Activated CD4-positive, alpha-beta T cell treated with anti-CD3 and anti-CD28 coated beads, Interleukin-2, amount 10 ng/mL, durations not matched to agents 7 days and 5 days (primary cell): ENCODE results near the gene TRIM45. TPM values are rescaled to one million over a fixed set of nuclear protein-coding genes. Genes with fewer than 3 reads are reported as not detected.

ENCODE experiments used
- CTCF ChIA-PET: fragments of 350-600 bp; sonication (Branson Sonifier 250); formaldehyde crosslinking; loops from one replicate; lab custom pipeline; 2021; ENCODE audit warnings: antibody characterized with exemption; lab: Charles Lee
- POLR2A ChIA-PET: fragments of 350-600 bp; sonication (Branson Sonifier 250); formaldehyde crosslinking; loops from one replicate; lab custom pipeline; 2021; ENCODE audit warnings: antibody characterized with exemption; lab: Charles Lee
- DNase-seq: peaks from one replicate; pipeline ENCODE4 v3.0.0-alpha.2; 2020
- H3K27ac Mint-ChIP-seq: one replicate; pipeline ENCODE4 v1.8.0; 2021; ENCODE audit warnings: mild to moderate bottlenecking, moderate library complexity, mixed read lengths
- H3K27me3 Mint-ChIP-seq: one replicate; pipeline ENCODE4 v1.8.0; 2021; ENCODE audit warnings: mixed read lengths
- H3K36me3 Mint-ChIP-seq: one replicate; pipeline ENCODE4 v1.8.0; 2021; ENCODE audit warnings: low read depth, mixed read lengths
- H3K4me1 Mint-ChIP-seq: one replicate; pipeline ENCODE4 v1.8.0; 2021; ENCODE audit warnings: mixed read lengths
- H3K4me3 Mint-ChIP-seq: one replicate; pipeline ENCODE4 v1.8.0; 2021; ENCODE audit warnings: mild to moderate bottlenecking, moderate library complexity, mixed read lengths
- H3K9me3 Mint-ChIP-seq: one replicate; pipeline ENCODE4 v1.8.0; 2021; ENCODE audit warnings: mixed read lengths
- total RNA-seq, 2 experiments: library from RNA; stranded (reverse); gene quantifications; one replicate each; pipeline ENCODE4 v1.2.3, GENCODE V29; 2021

The TRIM45 gene
- total RNA-seq, 2 experiments from 2014 or later: 0.33 to 0.47 TPM

DNA sequence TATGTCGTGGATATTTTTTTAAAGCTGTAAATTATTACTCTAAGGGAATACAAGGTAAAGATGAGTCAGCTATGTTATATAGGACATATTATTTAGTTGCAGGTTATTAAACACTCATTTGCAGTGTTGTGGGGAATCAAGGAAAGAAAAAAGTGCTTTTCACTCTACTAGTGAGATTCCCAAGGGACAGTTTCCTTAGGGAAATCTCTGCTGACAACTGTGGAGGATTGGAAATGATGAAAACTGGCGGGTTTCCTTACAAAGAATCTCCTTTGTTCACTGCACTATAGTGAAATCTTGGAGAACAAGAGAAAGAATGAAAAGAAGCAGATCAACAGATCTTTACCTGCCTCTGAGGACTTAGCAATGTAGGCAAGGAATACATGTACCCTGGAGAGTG is 24.5 kb upstream of the TRIM45 start:
- CTCF ChIA-PET: interaction anchor here (0.6 kb wide), 1 partner anchor 329 kb away, joined by 3 read pairs; no protein-coding TSS in a partner anchor
- H3K9me3 Mint-ChIP-seq: no peaks in the 10 kb centered on the region
- no peaks in the 10 kb centered on the region for H3K36me3 Mint-ChIP-seq
- H3K27ac Mint-ChIP-seq: no peak overlapping the region
- peaks cover 8% of the 10 kb centered on the region for H3K27me3 Mint-ChIP-seq
- H3K4me1 Mint-ChIP-seq: no peaks in the 10 kb centered on the region
- POLR2A ChIA-PET: no interaction called here
- no peak overlapping the region for H3K4me3 Mint-ChIP-seq
- no peak for DNase-seq

DNA sequence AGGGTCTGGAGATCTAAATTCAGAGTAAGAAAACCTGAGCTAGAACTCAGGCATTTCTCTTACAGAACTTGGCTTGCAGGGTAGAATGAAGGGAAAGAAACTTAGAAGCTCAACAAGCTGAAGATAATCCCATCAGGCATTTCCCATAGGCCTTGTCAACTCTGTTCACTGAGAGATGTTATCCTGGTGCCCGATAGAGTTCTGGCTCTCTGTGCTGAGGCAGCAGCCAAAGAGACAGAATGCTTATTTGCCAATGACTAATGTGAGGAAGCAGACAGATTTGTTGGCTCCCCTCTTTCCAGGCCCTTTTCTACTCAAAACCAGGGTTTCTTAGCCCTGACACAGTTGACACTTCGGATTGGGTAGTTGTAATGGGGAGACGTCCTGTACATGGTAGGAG is 22.3 kb upstream of the TRIM45 start:
- H3K36me3 Mint-ChIP-seq: no peaks in the 10 kb centered on the region
- H3K27ac Mint-ChIP-seq: no peak overlapping the region
- no peaks in the 10 kb centered on the region for H3K4me1 Mint-ChIP-seq
- no peak for DNase-seq
- POLR2A ChIA-PET: no interaction called here
- H3K9me3 Mint-ChIP-seq: no peaks in the 10 kb centered on the region
- CTCF ChIA-PET: no interaction called here
- no peak overlapping the region for H3K4me3 Mint-ChIP-seq
- peaks cover 6% of the 10 kb centered on the region for H3K27me3 Mint-ChIP-seq

DNA sequence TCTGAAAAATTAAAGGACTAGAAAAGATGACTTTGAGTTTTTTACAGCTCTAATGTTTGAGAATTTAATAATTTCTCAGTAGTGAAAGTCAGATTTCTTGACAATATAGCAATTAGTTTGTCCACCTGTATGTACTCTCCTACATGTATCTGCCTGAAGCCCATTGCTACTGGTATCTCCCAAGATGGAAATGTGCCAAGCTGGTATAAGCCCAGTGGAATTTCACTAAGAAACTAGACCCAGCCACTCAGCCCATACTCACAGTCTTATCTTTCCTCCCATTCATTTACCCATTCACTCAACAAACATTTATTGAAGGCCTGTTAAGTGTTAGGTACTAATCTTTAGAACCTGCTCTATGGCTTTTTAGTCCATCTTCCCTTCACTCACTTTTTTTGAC is 21.6 kb upstream of the TRIM45 start:
- Mint-ChIP-seq H3K27ac (no peak overlapping the region), H3K36me3 (no peaks in the 10 kb centered on the region), H3K4me3 (no peak overlapping the region), H3K27me3 (peaks cover 6% of the 10 kb centered on the region), H3K4me1 (no peaks in the 10 kb centered on the region), H3K9me3 (no peaks in the 10 kb centered on the region)
- DNase-seq: no peak
- POLR2A ChIA-PET: no interaction called here
- CTCF ChIA-PET: no interaction called here

DNA sequence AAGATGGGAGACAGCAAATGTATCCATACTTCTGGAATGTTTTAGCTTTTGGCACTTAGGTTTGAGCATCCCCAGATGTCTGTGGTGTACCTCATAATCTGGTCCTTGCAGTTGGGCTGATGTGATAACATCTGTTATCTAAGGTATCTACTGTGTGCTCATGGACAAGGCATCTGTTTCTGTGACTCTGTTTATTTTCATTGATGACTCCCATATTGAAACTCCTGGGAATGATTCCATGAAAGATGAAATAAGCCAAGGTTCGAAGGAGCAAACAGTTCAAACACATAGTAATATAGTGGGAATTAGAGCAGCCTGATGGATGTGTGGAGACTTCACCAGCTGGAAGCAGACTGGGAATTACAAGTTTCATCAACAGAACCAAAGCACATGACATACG is 20.7 kb upstream of the TRIM45 start:
- H3K4me3 Mint-ChIP-seq: no peak overlapping the region
- H3K36me3 Mint-ChIP-seq: no peaks in the 10 kb centered on the region
- no peak overlapping the region for H3K27ac Mint-ChIP-seq
- H3K27me3 Mint-ChIP-seq: peaks cover 4% of the 10 kb centered on the region
- ChIA-PET CTCF (interaction anchor here (1.3 kb wide), 1 partner anchor 13 kb away, joined by 5 read pairs; no protein-coding TSS in a partner anchor), POLR2A (no interaction called here)
- H3K9me3 Mint-ChIP-seq: no peaks in the 10 kb centered on the region
- H3K4me1 Mint-ChIP-seq: no peaks in the 10 kb centered on the region
- no peak for DNase-seq

DNA sequence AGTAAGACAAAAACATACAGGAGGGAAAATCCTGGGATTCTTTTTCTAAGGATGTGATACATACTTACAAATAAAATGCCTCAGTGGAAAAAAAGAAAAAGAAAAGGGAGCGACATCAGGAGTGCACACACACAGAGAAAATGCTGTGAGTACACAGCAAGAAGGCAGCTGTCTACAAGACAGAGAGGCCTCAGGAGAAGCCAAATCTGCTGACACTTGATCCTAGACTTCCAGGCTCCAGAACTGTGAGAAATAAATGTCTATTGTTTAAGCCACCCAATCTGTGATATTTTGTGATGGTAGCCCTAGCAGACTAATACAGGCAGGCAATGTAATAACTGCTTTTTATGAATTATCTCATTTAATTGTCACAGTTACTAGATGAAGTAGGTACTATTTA is 17.0 kb upstream of the TRIM45 start:
- ChIA-PET CTCF (no interaction called here), POLR2A (no interaction called here)
- H3K27me3 Mint-ChIP-seq: peaks cover 5% of the 10 kb centered on the region
- no peak for DNase-seq
- no peak overlapping the region for H3K27ac Mint-ChIP-seq
- H3K4me3 Mint-ChIP-seq: no peak overlapping the region
- H3K4me1 Mint-ChIP-seq: no peaks in the 10 kb centered on the region
- H3K9me3 Mint-ChIP-seq: no peaks in the 10 kb centered on the region
- H3K36me3 Mint-ChIP-seq: no peaks in the 10 kb centered on the region

DNA sequence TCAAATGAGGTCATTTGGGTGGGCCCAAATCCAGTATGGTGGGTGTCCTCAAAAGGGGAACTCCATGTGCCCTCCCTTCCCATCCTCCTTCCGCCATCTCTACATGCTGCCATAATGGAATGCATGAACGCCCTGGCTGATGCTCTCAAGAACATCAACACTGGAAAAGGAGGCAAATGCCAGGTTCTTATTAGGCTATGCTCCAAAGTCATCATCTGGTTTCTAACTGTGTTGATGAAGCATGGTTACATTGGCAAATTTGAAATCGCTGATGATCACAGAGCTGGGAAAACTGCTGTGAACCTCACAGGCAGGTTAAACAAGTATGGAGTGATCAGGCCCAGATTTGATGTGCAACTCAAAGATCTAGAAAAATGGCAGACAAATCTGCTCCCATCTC is 16.6 kb upstream of the TRIM45 start:
- no peak for DNase-seq
- peaks cover 5% of the 10 kb centered on the region for H3K27me3 Mint-ChIP-seq
- ChIA-PET POLR2A (no interaction called here), CTCF (no interaction called here)
- H3K27ac Mint-ChIP-seq: no peak overlapping the region
- H3K9me3 Mint-ChIP-seq: no peaks in the 10 kb centered on the region
- no peak overlapping the region for H3K4me3 Mint-ChIP-seq
- H3K4me1 Mint-ChIP-seq: no peaks in the 10 kb centered on the region
- no peaks in the 10 kb centered on the region for H3K36me3 Mint-ChIP-seq

DNA sequence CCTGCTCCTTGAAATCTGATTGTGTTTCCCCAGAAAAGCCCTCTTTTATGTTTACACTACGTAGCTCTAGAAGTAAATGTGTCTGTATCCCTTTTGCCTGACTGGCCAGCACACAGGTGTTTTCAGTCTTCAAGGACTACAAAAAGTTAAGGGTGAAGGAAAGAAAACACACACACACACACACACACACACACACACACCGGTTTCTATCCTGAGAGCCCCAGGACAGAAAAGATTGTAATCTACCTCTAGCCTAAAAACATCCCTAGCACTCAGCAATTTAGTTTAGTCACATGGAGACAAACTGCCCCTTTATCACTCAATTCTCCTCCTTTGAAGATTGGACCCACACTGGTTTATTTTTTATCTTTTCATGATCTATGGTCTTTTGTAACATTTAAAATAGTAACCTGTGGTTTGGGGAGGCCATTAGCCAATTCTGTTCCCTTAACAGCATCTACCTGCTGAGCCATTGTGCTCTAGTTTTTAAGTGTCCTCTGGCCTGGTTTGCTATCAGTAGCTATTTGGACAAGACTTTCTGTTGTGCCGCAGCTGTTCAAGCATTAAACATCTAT is 15.8 kb upstream of the TRIM45 start:
- ChIA-PET POLR2A (no interaction called here), CTCF (interaction anchor here (1.0 to 1.2 kb wide), 2 partner anchors 69 to 73 kb away, joined by 3 read pairs; no protein-coding TSS in a partner anchor)
- H3K36me3 Mint-ChIP-seq: no peaks in the 10 kb centered on the region
- no peak for DNase-seq
- no peaks in the 10 kb centered on the region for H3K9me3 Mint-ChIP-seq
- no peak overlapping the region for H3K4me3 Mint-ChIP-seq
- H3K27me3 Mint-ChIP-seq: peaks cover 5% of the 10 kb centered on the region
- no peaks in the 10 kb centered on the region for H3K4me1 Mint-ChIP-seq
- H3K27ac Mint-ChIP-seq: no peak overlapping the region

DNA sequence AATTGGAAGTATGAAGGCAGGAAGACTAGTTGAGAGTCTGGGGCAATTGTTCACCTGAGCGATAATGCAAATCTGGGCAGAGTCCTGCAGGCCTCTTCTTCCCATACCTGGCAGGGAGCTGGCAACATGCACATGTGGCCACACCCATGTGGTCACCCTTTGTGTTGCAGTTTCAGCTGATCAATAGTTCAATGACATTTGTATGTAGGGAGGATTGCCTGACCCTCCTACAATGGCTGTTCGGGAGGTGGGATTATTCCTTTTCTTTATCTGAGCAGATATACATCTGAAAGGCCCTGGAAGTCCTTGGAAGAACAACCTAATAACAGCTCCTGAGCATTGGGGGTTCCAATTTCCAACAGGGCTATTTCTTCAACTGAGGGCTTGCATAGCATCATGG is 15.2 kb upstream of the TRIM45 start:
- Mint-ChIP-seq H3K9me3 (no peaks in the 10 kb centered on the region), H3K36me3 (no peaks in the 10 kb centered on the region), H3K4me3 (no peak overlapping the region), H3K27ac (no peak overlapping the region), H3K4me1 (no peaks in the 10 kb centered on the region), H3K27me3 (peaks cover 5% of the 10 kb centered on the region)
- POLR2A ChIA-PET: no interaction called here
- no peak for DNase-seq
- CTCF ChIA-PET: interaction anchor here (1.0 to 1.2 kb wide), 2 partner anchors 69 to 72 kb away, joined by 3 read pairs; no protein-coding TSS in a partner anchor

DNA sequence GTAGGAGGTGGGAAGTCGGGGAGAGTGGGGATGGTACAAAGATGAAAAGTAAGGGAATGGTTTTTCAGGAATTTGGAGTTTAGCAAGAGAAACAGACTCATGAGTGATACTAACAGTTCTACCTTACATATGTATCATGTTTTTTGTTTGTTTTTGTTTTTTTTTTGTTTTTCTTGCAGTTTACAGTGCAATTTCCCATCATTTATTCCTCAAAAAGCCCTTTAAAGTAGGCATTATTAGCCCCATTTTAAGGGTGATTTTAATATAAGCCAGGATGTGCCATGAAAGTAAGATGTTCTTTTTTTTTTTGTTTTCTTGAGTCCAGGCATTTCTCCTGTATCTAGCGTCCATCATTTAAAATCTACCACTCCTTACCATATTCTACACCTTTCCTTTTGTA is 13.8 kb upstream of the TRIM45 start:
- Mint-ChIP-seq H3K36me3 (no peaks in the 10 kb centered on the region), H3K4me1 (no peaks in the 10 kb centered on the region), H3K4me3 (no peak overlapping the region), H3K27me3 (peaks cover 5% of the 10 kb centered on the region), H3K27ac (no peak overlapping the region), H3K9me3 (no peaks in the 10 kb centered on the region)
- ChIA-PET CTCF (no interaction called here), POLR2A (no interaction called here)
- no peak for DNase-seq

DNA sequence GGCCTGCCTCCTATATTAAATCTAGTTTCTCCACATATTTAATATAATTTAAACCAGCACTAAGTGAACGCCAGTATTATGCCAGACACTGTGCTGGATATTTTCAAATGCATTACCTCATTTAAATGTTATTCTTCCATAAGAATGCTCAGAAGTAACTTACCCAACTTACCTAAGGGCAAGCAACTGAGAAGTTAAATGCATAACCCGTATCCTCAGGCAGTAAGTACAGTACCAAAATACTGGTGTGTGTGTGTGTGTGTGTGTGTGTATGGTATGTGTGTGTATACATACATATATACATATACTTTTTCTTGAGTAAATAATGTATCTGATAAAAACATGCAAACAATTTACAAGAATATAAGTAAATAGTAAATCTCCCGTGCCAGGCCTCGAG is 9.0 kb upstream of the TRIM45 start:
- no peaks in the 10 kb centered on the region for H3K4me1 Mint-ChIP-seq
- H3K27ac Mint-ChIP-seq: no peak overlapping the region
- ChIA-PET POLR2A (no interaction called here), CTCF (no interaction called here)
- H3K36me3 Mint-ChIP-seq: no peaks in the 10 kb centered on the region
- H3K4me3 Mint-ChIP-seq: no peak overlapping the region
- H3K27me3 Mint-ChIP-seq: peaks cover 15% of the 10 kb centered on the region
- H3K9me3 Mint-ChIP-seq: no peaks in the 10 kb centered on the region
- DNase-seq: no peak

DNA sequence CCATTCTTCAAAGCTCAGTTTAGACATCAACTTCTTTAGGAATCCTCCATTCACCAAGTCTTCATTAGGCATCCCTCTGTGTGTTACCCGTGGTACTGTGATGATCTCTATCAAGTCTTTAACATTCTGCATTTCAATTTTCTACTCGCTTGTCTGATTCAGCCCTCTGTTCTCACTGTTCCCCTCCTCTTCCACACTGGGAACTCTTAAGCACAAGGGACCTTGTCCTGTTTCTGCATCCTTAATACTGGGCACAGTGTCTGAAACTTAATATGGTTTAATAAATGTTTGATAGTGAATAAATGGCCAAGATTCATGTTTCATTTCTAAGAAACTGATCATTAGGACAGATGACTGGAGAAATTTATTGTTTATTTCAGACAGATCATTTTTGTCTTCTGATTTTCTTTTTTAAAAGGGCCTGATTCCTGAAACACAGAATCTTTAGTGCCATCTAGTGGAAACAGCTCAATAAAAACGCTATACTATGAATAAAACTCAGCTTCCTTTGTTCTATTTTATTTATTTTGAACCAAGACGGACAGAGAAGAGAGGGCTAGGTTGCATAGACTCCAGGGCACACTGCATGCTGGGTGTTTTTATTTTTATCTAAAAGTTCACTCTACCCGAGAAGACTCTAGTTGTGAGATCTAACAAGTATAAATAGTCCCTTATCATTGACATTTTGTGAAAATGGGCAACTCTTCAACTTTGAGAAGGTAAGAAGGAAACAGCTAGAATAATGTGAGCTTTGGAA is 7.0 kb upstream of the TRIM45 start:
- no peak for DNase-seq
- ChIA-PET POLR2A (no interaction called here), CTCF (interaction anchor here (0.6 to 2.1 kb wide), 12 partner anchors 9 to 404 kb away, joined by 3 to 6 read pairs (median 4); no protein-coding TSS in a partner anchor)
- Mint-ChIP-seq H3K27ac (no peak overlapping the region), H3K4me1 (no peaks in the 10 kb centered on the region), H3K4me3 (no peak overlapping the region), H3K9me3 (no peaks in the 10 kb centered on the region), H3K36me3 (no peaks in the 10 kb centered on the region), H3K27me3 (peaks cover 10% of the 10 kb centered on the region)

DNA sequence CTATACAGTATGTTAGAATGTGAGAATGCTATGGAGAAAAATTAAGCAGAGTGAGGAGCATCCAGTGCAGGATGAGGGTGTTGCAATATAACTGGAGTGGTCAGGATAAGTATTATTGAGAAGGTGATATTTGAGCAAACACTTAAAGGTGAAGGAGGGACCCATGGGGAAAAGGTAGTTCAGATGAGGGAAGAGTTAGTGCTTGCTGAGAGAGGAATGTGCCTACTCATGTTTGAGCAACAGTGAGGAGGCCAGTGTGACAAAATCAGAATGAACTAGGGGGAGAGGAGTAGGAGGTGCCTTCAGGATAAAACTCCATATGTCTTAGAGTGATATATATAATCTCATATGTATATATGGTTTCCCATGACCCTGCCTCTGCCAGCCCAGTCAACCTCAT is 6.2 kb upstream of the TRIM45 start:
- Mint-ChIP-seq H3K36me3 (no peaks in the 10 kb centered on the region), H3K27ac (no peak overlapping the region), H3K27me3 (peaks cover 16% of the 10 kb centered on the region), H3K9me3 (no peaks in the 10 kb centered on the region), H3K4me1 (no peaks in the 10 kb centered on the region), H3K4me3 (no peak overlapping the region)
- CTCF ChIA-PET: interaction anchor here (1.0 to 2.1 kb wide), 5 partner anchors 14 to 157 kb away, joined by 3 to 5 read pairs (median 5); no protein-coding TSS in a partner anchor
- no peak for DNase-seq
- POLR2A ChIA-PET: no interaction called here

DNA sequence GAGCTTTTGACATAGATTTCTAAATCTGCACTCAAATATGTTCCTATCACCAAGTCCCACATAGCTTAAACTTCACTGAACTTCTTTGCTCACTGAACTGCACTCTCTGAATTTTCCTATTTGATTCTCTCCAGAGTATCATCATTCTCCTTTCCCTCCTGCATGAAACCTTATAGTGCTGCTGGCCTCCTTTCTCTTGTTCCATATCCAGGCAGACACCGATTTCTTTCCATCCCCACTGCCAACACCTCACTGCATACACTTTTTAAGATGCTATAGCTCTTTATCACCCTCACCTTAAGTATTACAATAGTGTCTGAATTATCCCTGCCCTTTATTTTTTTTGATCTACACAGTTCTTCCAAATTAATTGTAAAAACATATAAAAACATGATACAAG is 3.1 kb upstream of the TRIM45 start:
- no peak for DNase-seq
- H3K4me3 Mint-ChIP-seq: no peak overlapping the region
- ChIA-PET CTCF (interaction anchor here (0.8 to 1.1 kb wide), 2 partner anchors 8 to 57 kb away, joined by 3 to 5 read pairs; no protein-coding TSS in a partner anchor), POLR2A (no interaction called here)
- peaks cover 27% of the 10 kb centered on the region for H3K27me3 Mint-ChIP-seq
- H3K4me1 Mint-ChIP-seq: peaks cover 8% of the 10 kb centered on the region
- H3K27ac Mint-ChIP-seq: no peak overlapping the region
- no peaks in the 10 kb centered on the region for H3K36me3 Mint-ChIP-seq
- no peaks in the 10 kb centered on the region for H3K9me3 Mint-ChIP-seq
